GM19463 (cell line): ENCODE data around the gene PAWR.
"Not testable (repeated sequence)": the region's sequence is repeated elsewhere in the genome, so short reads cannot be mapped to it uniquely, and the experiment has no call there.

Experiments
- ATAC-seq: cut with Tn5 transposase; IDR thresholded peaks from one replicate; pipeline ENCODE4 v1.9.1; 2021; ENCODE audit warnings: mild to moderate bottlenecking, moderate library complexity; ENCODE audit not compliant: unreplicated experiment

Gene PAWR

GRCh38 chr12:79596719-79597350 lies 93.9 kb downstream of the PAWR start:
- no peak for ATAC-seq

GRCh38 chr12:79595273-79595672 lies 95.5 kb downstream of the PAWR start:
- ATAC-seq = no peak

GRCh38 chr12:79592865-79593264 lies 97.9 kb downstream of the PAWR start:
- no peak for ATAC-seq

- no peak for ATAC-seq
These were observed 98.8 kb downstream of the PAWR start for GRCh38 chr12:79591988-79592387.

- ATAC-seq = no peak
These were observed 100.0 kb downstream of the PAWR start for GRCh38 chr12:79590751-79591150.

GRCh38 chr12:79587368-79587767 lies 103.4 kb downstream of the PAWR start:
- no peak for ATAC-seq

GRCh38 chr12:79585147-79585546 lies 105.6 kb downstream of the PAWR start:
- ATAC-seq = no peak

GRCh38 chr12:79573820-79574219 lies 116.9 kb downstream of the PAWR start:
- ATAC-seq = no peak

- ATAC-seq = no peak
These were observed 121.1 kb downstream of the PAWR start for GRCh38 chr12:79569679-79570078.

- ATAC-seq = no peak
These were observed 123.6 kb downstream of the PAWR start for GRCh38 chr12:79567175-79567563.

- ATAC-seq = no peak
These were observed 124.2 kb downstream of the PAWR start for GRCh38 chr12:79566452-79567174.

- not testable (repeated sequence) for ATAC-seq
These were observed 125.9 kb downstream of the PAWR start for GRCh38 chr12:79564727-79565350.

GRCh38 chr12:79563021-79563740 lies 127.6 kb downstream of the PAWR start:
- no peak for ATAC-seq

- no peak for ATAC-seq
These were observed 129.2 kb downstream of the PAWR start for GRCh38 chr12:79561401-79562132.

- ATAC-seq = no peak
These were observed 130.4 kb downstream of the PAWR start for GRCh38 chr12:79560225-79560889.

GRCh38 chr12:79559591-79559990 lies 131.2 kb downstream of the PAWR start:
- no peak for ATAC-seq

GRCh38 chr12:79558924-79559469 lies 131.8 kb downstream of the PAWR start:
- ATAC-seq = no peak

GRCh38 chr12:79557690-79558315 lies 133.0 kb downstream of the PAWR start:
- ATAC-seq = no peak
